DOHH2 (cell line): ENCODE results near the gene CUTC.

ENCODE experiments used
- H3F3A ChIP-seq: fragments of 200-600 bp; sonication (generic), shearing (Covaris generic); 2 replicates; pipeline ENCODE4 v1.6.0; 2016; ENCODE audit warnings: antibody characterized with exemption, mild to moderate bottlenecking; ENCODE audit not compliant: control insufficient read depth, insufficient read depth
- H3K27ac ChIP-seq: fragments of 200-600 bp; sonication (generic); 2 replicates; pipeline ENCODE4 v1.5.1; 2014; ENCODE audit warnings: low read depth, mild to moderate bottlenecking, low read length, moderate library complexity
- H3K27me3 ChIP-seq: fragments of 200-600 bp; sonication (generic); 2 replicates; pipeline ENCODE4 v1.6.1; 2014; ENCODE audit warnings: mild to moderate bottlenecking, low read length, mixed read lengths; ENCODE audit not compliant: control insufficient read depth
- H3K36me3 ChIP-seq: fragments of 200-600 bp; sonication (generic); 2 replicates; pipeline ENCODE4 v1.6.1; 2014; ENCODE audit warnings: mild to moderate bottlenecking, low read length, moderate library complexity, mixed read lengths; ENCODE audit not compliant: control insufficient read depth
- H3K4me1 ChIP-seq: fragments of 200-600 bp; sonication (generic); 2 replicates; pipeline ENCODE4 v1.6.1; 2014; ENCODE audit warnings: mild to moderate bottlenecking, low read length, mixed read lengths; ENCODE audit not compliant: control insufficient read depth
- H3K4me2 ChIP-seq: fragments of 200-600 bp; sonication (generic); 2 replicates; pipeline ENCODE4 v1.6.0; 2014; ENCODE audit warnings: mild to moderate bottlenecking, low read length, moderate library complexity
- H3K4me3 ChIP-seq: fragments of 200-600 bp; sonication (generic); 2 replicates; pipeline ENCODE4 v1.5.1; 2014; ENCODE audit warnings: mild to moderate bottlenecking, low read length, mixed read lengths
- H3K79me2 ChIP-seq: fragments of 200-600 bp; sonication (generic); 2 replicates; pipeline ENCODE4 v1.6.1; 2014; ENCODE audit warnings: mild to moderate bottlenecking, low read length, mixed read lengths; ENCODE audit not compliant: control insufficient read depth
- H3K9me2 ChIP-seq: fragments of 200-600 bp; sonication (generic); replicated peaks from 2 replicates; pipeline ENCODE4 v1.6.1; 2014; ENCODE audit warnings: mild to moderate bottlenecking, low read length, mixed read lengths; ENCODE audit not compliant: control insufficient read depth
- H3K9me3 ChIP-seq: fragments of 200-600 bp; sonication (generic); 2 replicates; pipeline ENCODE4 v1.6.1; 2014; ENCODE audit warnings: antibody characterized with exemption, low read length, mixed read lengths; ENCODE audit not compliant: control insufficient read depth, insufficient read depth
- H4K20me1 ChIP-seq: fragments of 200-600 bp; sonication (generic); 2 replicates; pipeline ENCODE4 v1.6.0; 2014; ENCODE audit warnings: low read depth, mild to moderate bottlenecking, antibody characterized with exemption, low read length, moderate library complexity; ENCODE audit not compliant: control insufficient read depth, insufficient read depth
- EZH2phosphoT487 ChIP-seq: fragments of 200-600 bp; sonication (generic); IDR thresholded peaks from 2 replicates; pipeline ENCODE4 v1.6.1; 2017; ENCODE audit warnings: borderline replicate concordance, mild to moderate bottlenecking, antibody characterized with exemption, low read length, moderate library complexity, mixed read lengths
- TF ChIP-seq, protein P1 (sequence below): fragments of 200-600 bp; sonication (generic); IDR thresholded peaks from one replicate; pipeline ENCODE4 v1.5.1; 2014; ENCODE audit warnings: antibody characterized with exemption, mild to moderate bottlenecking, low read depth, low read length; ENCODE audit not compliant: poor library complexity, severe bottlenecking

CUTC gene

GRCh38 chr10:99798920-99799319 lies 66.9 kb downstream of the CUTC start:
- Histone ChIP-seq H3K36me3 (no peaks in the 10 kb centered on the region), H3K27me3 (peaks cover 13% of the 10 kb centered on the region), H3K4me2 (no peak overlapping the region), H3K9me2 (no peaks in the 10 kb centered on the region; the same call in 1 of the 2 replicates), H3K27ac (no peak overlapping the region), H4K20me1 (no peaks in the 10 kb centered on the region), H3K4me1 (no peaks in the 10 kb centered on the region), H3K4me3 (no peak overlapping the region), H3K9me3 (no peaks in the 10 kb centered on the region), H3K79me2 (no peaks in the 10 kb centered on the region), H3F3A (no peaks in the 10 kb centered on the region)
- TF ChIP-seq EZH2phosphoT487, result no peak
- TF ChIP-seq, protein P1, sequence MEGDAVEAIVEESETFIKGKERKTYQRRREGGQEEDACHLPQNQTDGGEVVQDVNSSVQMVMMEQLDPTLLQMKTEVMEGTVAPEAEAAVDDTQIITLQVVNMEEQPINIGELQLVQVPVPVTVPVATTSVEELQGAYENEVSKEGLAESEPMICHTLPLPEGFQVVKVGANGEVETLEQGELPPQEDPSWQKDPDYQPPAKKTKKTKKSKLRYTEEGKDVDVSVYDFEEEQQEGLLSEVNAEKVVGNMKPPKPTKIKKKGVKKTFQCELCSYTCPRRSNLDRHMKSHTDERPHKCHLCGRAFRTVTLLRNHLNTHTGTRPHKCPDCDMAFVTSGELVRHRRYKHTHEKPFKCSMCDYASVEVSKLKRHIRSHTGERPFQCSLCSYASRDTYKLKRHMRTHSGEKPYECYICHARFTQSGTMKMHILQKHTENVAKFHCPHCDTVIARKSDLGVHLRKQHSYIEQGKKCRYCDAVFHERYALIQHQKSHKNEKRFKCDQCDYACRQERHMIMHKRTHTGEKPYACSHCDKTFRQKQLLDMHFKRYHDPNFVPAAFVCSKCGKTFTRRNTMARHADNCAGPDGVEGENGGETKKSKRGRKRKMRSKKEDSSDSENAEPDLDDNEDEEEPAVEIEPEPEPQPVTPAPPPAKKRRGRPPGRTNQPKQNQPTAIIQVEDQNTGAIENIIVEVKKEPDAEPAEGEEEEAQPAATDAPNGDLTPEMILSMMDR, result no peak

DNA sequence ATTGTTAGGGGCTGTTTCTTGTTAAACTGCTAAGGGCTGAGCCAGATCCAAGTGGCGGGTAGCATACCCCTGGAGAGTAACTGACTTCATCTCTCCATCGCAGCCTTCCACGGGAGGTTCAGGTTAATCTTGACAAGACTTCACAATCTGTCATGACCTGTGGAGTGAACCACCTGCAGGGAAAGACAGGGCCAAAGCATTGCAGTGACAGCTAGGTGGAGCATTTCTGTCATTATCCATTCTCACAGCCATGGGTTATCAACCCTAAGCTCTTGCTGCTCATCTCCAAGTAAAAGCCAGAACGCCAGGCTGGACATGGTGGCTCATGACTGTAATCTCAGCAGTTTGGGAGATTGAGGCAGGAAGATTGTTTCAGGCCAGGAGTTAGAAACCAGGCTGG lies 67.6 kb downstream of the CUTC start:
- TF ChIP-seq EZH2phosphoT487, result no peak
- TF ChIP-seq, protein P1, result no peak
- Histone ChIP-seq H3K79me2 (no peaks in the 10 kb centered on the region), H3K4me2 (no peak overlapping the region), H4K20me1 (no peaks in the 10 kb centered on the region), H3F3A (no peaks in the 10 kb centered on the region), H3K4me3 (no peak overlapping the region), H3K27ac (no peak overlapping the region), H3K9me2 (no peaks in the 10 kb centered on the region; the same call in 1 of the 2 replicates), H3K27me3 (peaks cover 19% of the 10 kb centered on the region), H3K4me1 (no peaks in the 10 kb centered on the region), H3K9me3 (no peaks in the 10 kb centered on the region), H3K36me3 (no peaks in the 10 kb centered on the region)

DNA sequence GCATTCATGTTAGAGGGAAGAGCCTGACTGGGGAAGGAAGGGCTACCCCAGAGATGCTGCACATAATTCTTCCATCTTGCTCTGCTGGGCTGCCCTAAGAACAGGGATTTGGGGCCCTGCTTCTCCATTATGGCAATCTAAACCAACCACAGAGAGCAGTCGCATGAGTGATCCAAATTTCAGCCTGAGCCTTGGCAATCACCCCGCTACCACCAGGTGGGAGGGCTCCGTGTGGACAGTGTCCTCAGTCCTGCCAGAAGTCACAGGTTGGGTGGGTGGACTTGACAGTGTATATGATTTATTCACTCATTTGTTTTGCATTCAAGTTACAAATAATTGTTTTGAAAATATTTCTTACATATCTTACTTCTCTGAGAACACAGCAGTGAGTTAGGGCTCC lies 72.4 kb downstream of the CUTC start:
- Histone ChIP-seq H3K4me3 (no peak overlapping the region), H3F3A (no peaks in the 10 kb centered on the region), H3K9me2 (no peaks in the 10 kb centered on the region; the same call in 1 of the 2 replicates), H3K79me2 (no peaks in the 10 kb centered on the region), H3K27me3 (peaks cover 19% of the 10 kb centered on the region), H3K9me3 (no peaks in the 10 kb centered on the region), H3K4me2 (no peak overlapping the region), H3K27ac (no peak overlapping the region), H3K36me3 (no peaks in the 10 kb centered on the region), H4K20me1 (no peaks in the 10 kb centered on the region), H3K4me1 (no peaks in the 10 kb centered on the region)
- TF ChIP-seq EZH2phosphoT487, result no peak
- TF ChIP-seq, protein P1, result no peak

DNA sequence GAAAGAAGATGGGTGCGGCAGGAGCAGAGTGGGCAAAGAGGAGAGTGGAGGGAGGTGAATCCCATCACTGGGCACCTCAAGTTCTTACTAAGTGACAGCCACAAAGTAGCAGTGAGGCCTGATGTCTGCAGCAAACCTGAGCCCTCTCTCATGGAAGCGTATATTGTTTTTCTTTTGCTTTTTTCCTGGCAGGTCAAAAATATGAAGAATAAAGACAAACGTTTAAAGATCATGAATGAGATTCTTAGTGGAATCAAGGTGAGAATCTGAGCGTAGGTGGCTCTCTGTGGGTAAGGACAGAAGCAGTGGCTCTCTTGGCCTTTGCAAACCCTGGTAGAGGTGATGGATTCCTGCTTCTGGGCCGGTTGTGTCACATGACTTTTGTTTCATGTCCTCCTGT lies 73.2 kb downstream of the CUTC start:
- Histone ChIP-seq H3K9me3 (no peaks in the 10 kb centered on the region), H3K4me1 (no peaks in the 10 kb centered on the region), H3K9me2 (no peaks in the 10 kb centered on the region; the same call in 1 of the 2 replicates), H3K27me3 (peaks cover 19% of the 10 kb centered on the region), H3K4me2 (no peak overlapping the region), H3K4me3 (no peak overlapping the region), H3F3A (no peaks in the 10 kb centered on the region), H4K20me1 (no peaks in the 10 kb centered on the region), H3K27ac (no peak overlapping the region), H3K36me3 (no peaks in the 10 kb centered on the region), H3K79me2 (no peaks in the 10 kb centered on the region)
- no peak for TF ChIP-seq EZH2phosphoT487
- TF ChIP-seq, protein P1, result no peak
